Central memory CD8-positive, alpha-beta T cell (primary cell): ENCODE results near the gene UTP18.

Experiments
- ATAC-seq: fragments of 150-1000 bp; cut with Tn5 transposase; replicated peaks from 2 replicates; pipeline ENCODE4 v1.10.0; 2022; ENCODE audit warnings: mild to moderate bottlenecking, moderate FRiP score, moderate number of reproducible peaks; ENCODE audit not compliant: poor library complexity, severe bottlenecking; ENCODE audit errors: extremely low read depth
- DNase-seq, 2 donors: peaks; one replicate each; pipeline ENCODE4 v3.0.0; 2021; ENCODE audit warnings: low spot score in 2 of 2
- H3K27ac Mint-ChIP-seq: one replicate; pipeline ENCODE4 v1.8.0; 2022; ENCODE audit warnings: low read depth, mild to moderate bottlenecking, moderate library complexity, mixed read lengths
- H3K27me3 Mint-ChIP-seq: one replicate; pipeline ENCODE4 v1.8.0; 2022; ENCODE audit warnings: mixed read lengths
- H3K36me3 Mint-ChIP-seq: one replicate; pipeline ENCODE4 v1.8.0; 2022; ENCODE audit warnings: mild to moderate bottlenecking, moderate library complexity, mixed read lengths; ENCODE audit not compliant: insufficient read depth
- H3K4me1 Mint-ChIP-seq: one replicate; pipeline ENCODE4 v1.8.0; 2022; ENCODE audit warnings: mixed read lengths
- H3K4me3 Mint-ChIP-seq: one replicate; pipeline ENCODE4 v1.8.0; 2022; ENCODE audit warnings: mild to moderate bottlenecking, moderate library complexity, mixed read lengths
- H3K9me3 Mint-ChIP-seq: one replicate; pipeline ENCODE4 v1.8.0; 2022; ENCODE audit warnings: mixed read lengths

The UTP18 gene

GRCh38 chr17:51240275-51240674 lies 20.1 kb upstream of the UTP18 start:
- H3K4me3 Mint-ChIP-seq = no peak overlapping the region
- H3K4me1 Mint-ChIP-seq = peaks cover 56% of the 10 kb centered on the region
- ATAC-seq (no peak), DNase-seq (no peak)
- no peaks in the 10 kb centered on the region for H3K9me3 Mint-ChIP-seq
- peak overlapping the region; percentile 5 for H3K27ac Mint-ChIP-seq
- no peaks in the 10 kb centered on the region for H3K27me3 Mint-ChIP-seq
- H3K36me3 Mint-ChIP-seq = peaks cover 8% of the 10 kb centered on the region

DNA sequence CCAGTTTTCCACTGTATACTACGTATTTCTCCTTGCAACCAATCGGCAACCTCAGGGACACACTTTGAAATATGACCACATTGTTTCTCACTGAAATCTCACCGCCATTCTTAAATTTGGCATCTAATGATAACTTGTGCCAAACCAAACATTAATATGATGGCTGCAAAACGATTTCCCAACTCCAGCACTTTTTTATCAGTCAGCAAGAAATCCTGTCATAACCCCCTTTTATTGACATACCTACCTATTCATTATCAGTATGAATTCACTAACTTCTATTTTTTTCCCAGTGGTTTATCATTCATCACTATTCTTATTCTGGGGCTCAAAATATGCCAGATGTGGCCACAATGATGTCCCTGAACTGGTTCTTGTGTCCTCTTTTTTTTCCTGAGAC lies 16.3 kb upstream of the UTP18 start:
- DNase-seq (no peak), ATAC-seq (no peak)
- H3K27me3 Mint-ChIP-seq = no peaks in the 10 kb centered on the region
- H3K4me3 Mint-ChIP-seq = no peak overlapping the region
- peaks cover 33% of the 10 kb centered on the region for H3K4me1 Mint-ChIP-seq
- peak overlapping the region; percentile 7 for H3K27ac Mint-ChIP-seq
- no peaks in the 10 kb centered on the region for H3K9me3 Mint-ChIP-seq
- H3K36me3 Mint-ChIP-seq = peaks cover 11% of the 10 kb centered on the region

DNA sequence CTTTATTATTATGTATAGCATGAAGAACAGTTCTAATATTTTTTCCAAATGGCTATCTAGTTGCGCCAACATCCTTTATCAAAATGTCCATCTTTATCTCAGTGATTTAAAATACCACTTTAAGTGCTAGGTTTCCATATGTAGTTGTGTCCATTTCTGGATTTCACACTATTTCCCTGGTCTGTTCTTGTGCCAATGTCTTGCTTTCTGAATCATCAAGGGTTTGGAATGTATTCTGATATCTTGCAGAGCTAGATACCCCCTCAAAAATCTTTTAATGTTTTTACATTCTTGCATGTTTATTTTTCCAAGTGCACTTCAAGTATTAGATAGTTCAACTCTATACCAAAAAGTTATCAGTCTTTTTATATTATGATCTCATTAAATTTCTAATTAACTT lies 14.8 kb upstream of the UTP18 start:
- Mint-ChIP-seq H3K27me3 (no peaks in the 10 kb centered on the region), H3K4me3 (no peak overlapping the region), H3K36me3 (peaks cover 13% of the 10 kb centered on the region), H3K9me3 (no peaks in the 10 kb centered on the region), H3K27ac (no peak overlapping the region), H3K4me1 (peaks cover 26% of the 10 kb centered on the region)
- DNase-seq (no peak), ATAC-seq (no peak)

- H3K4me3 Mint-ChIP-seq = no peak overlapping the region
- DNase-seq = no peak
Observed at GRCh38 chr17:51250314-51250840, 10.0 kb upstream of the UTP18 start.

DNA sequence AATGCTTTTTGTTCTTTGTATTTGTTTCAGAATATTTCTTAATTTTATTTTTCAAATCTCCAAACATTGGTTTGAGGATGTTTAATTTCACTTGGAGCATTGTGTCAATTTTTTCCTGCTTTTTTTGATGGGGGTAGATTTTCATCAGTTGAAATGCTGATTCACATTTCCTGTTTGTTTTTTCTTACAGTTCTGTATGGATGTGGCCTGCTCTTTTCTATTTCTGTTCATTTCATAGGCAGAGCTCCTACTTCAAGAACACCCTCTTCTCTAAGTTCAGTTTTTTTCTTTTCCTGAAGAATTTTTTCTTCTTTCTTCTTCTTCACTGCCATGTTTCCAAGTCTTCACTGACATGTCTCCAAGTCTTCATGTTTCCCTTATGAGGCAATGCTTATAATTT lies 9.3 kb upstream of the UTP18 start:
- H3K27ac Mint-ChIP-seq = no peak overlapping the region

More at GRCh38 chr17:51250314-51250840, 10.0 kb upstream of the UTP18 start:
- no peak for ATAC-seq
- Mint-ChIP-seq H3K27ac (no peak overlapping the region), H3K27me3 (no peaks in the 10 kb centered on the region), H3K4me1 (peaks cover 5% of the 10 kb centered on the region), H3K9me3 (no peaks in the 10 kb centered on the region), H3K36me3 (peaks cover 19% of the 10 kb centered on the region)

DNA sequence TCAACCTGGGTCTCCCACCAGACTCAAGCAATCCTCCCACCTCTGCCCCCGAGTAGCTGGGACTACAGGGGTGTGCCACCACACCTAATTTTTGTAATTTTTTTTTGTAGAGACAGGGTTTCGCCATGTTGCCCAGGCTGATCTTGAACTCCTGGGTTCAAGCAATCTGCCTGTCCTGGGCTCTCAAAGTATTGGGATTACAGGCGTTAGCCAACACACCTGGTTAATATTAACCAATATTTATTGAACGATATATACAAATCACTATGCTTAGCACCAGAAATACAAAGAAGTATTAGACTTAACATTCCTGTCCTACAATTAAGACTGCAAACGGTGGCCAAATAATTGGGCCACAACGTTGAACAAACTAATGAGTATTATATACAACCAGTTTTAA lies 4.7 kb upstream of the UTP18 start:
- no peaks in the 10 kb centered on the region for H3K27me3 Mint-ChIP-seq
- H3K9me3 Mint-ChIP-seq = no peaks in the 10 kb centered on the region
- peaks cover 36% of the 10 kb centered on the region for H3K4me1 Mint-ChIP-seq
- ATAC-seq = no peak
- no peak overlapping the region for H3K4me3 Mint-ChIP-seq
- H3K36me3 Mint-ChIP-seq = peaks cover 18% of the 10 kb centered on the region
- no peak overlapping the region for H3K27ac Mint-ChIP-seq
- DNase-seq = no peak

More for the DNA sequence above, 9.3 kb upstream of the UTP18 start:
- ATAC-seq (no peak), DNase-seq (no peak)
- H3K9me3 Mint-ChIP-seq = no peaks in the 10 kb centered on the region
- peaks cover 19% of the 10 kb centered on the region for H3K36me3 Mint-ChIP-seq
- H3K27me3 Mint-ChIP-seq = no peaks in the 10 kb centered on the region
- peaks cover 8% of the 10 kb centered on the region for H3K4me1 Mint-ChIP-seq
- no peak overlapping the region for H3K4me3 Mint-ChIP-seq

GRCh38 chr17:51256101-51256500 lies 4.2 kb upstream of the UTP18 start:
- H3K4me1 Mint-ChIP-seq = peaks cover 36% of the 10 kb centered on the region
- no peak for ATAC-seq
- no peaks in the 10 kb centered on the region for H3K27me3 Mint-ChIP-seq
- H3K27ac Mint-ChIP-seq = no peak overlapping the region
- no peak overlapping the region for H3K4me3 Mint-ChIP-seq
- peaks cover 18% of the 10 kb centered on the region for H3K36me3 Mint-ChIP-seq
- no peak for DNase-seq
- no peaks in the 10 kb centered on the region for H3K9me3 Mint-ChIP-seq

DNA sequence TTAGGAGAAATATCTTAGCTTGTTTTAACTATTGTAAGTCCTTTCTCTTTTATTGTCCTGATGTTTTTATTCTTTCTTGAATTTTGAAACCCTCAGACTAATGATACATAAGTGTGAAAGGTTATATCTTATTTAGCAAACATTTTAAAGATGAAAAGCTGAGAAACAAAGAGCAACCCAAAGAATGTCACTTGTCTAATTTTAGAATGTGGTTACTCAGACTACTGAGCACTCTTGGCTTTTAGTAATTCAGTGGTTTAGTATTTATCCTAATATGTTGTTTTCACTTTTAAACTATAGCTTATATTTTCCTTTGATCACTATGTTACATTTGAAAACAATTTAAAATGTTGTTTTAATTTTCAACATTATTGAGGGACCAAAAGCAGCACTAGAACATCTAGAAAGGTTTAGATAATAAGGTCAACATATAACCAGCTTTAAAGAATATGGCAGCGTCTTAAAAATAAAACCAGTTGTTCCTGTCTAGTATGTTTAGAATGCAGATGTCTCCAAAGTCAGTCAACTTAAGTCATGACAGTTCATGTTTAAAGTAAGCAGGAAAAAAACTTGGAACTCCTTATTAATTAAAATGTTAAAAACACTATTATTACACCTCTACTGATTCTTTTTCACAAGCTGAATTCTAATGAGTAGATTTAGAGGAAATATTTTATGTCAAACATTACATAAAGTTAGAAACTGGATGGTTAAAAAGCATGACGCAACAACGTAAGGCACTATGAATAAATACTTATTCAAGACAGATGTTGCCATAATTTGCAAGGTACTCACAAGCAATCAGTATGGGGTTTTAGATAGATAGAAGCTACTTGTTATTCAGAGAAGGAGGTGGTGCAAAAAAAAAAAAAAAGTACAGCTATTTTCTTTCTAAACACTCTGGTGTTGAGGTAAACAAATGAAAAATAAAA lies 2.9 kb upstream of the UTP18 start:
- peak overlapping the region; percentile 90 for H3K4me3 Mint-ChIP-seq
- peak overlapping the region; percentile 44 for H3K27ac Mint-ChIP-seq
- no peak for DNase-seq
- no peaks in the 10 kb centered on the region for H3K9me3 Mint-ChIP-seq
- peaks cover 48% of the 10 kb centered on the region for H3K4me1 Mint-ChIP-seq
- H3K36me3 Mint-ChIP-seq = peaks cover 15% of the 10 kb centered on the region
- no peaks in the 10 kb centered on the region for H3K27me3 Mint-ChIP-seq
- ATAC-seq = no peak

DNA sequence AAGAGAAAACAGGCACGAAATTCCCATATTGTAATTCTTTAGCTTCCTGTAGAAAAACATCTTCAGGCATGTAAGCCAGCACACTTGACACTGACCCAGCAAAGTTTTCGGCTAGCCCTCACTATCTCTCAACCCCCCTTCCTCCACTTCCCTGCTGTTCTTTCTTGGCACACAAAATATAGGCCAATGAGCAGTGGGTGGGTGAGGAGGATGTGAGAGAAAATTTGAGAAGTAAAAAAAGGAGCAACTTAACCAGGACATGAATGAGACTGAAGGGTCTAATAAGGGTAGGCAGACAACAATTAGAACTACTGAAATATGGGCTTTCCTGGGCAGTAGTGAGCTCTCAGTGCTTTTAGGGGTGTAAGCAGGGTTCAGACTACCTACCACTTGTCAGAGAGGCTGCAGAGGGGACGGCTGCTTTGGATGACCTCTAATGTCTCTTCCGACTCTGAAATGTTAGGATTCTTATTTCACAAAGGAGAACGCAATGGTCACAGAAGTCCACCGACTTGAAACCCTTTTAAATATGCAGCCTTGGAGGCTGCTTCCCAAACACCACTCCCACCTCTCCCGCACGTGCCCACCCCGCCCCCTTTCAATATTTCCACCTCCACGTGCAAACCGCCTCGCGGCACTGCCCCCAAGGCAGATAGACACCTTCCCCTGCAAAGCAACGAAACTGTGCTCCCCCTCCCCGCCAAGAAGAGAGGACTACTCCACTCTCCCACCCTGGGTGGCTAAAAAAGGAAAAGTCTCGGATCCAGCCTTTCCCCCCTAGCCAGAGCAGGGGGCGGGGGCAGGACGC lies 1.4 kb upstream of the UTP18 start:
- H3K27me3 Mint-ChIP-seq = no peaks in the 10 kb centered on the region
- peaks cover 55% of the 10 kb centered on the region for H3K4me1 Mint-ChIP-seq
- peak overlapping the region; percentile 90 for H3K4me3 Mint-ChIP-seq
- no peaks in the 10 kb centered on the region for H3K9me3 Mint-ChIP-seq
- ATAC-seq (no peak), DNase-seq (no peak)
- peaks cover 18% of the 10 kb centered on the region for H3K36me3 Mint-ChIP-seq
- H3K27ac Mint-ChIP-seq = peak overlapping the region; percentile 53

- H3K9me3 Mint-ChIP-seq = no peaks in the 10 kb centered on the region
- no peaks in the 10 kb centered on the region for H3K27me3 Mint-ChIP-seq
- peak; percentile 86 to 92 for DNase-seq
- peak within 1 kb of the TSS; percentile 90 for H3K4me3 Mint-ChIP-seq
- H3K36me3 Mint-ChIP-seq = peaks cover 18% of the 10 kb centered on the region
- peak; percentile 89 for ATAC-seq
- peaks cover 61% of the 10 kb centered on the region for H3K4me1 Mint-ChIP-seq
- H3K27ac Mint-ChIP-seq = peak within 1 kb of the TSS; percentile 88
Observed at GRCh38 chr17:51259564-51260236, 646 bp upstream of the UTP18 start, which contains the start of gene MBTD1. TSS of gene MBTD1 (minus strand) at chr17:51260049. CDS start at chr17:51225161, 34,888 bp downstream.

DNA sequence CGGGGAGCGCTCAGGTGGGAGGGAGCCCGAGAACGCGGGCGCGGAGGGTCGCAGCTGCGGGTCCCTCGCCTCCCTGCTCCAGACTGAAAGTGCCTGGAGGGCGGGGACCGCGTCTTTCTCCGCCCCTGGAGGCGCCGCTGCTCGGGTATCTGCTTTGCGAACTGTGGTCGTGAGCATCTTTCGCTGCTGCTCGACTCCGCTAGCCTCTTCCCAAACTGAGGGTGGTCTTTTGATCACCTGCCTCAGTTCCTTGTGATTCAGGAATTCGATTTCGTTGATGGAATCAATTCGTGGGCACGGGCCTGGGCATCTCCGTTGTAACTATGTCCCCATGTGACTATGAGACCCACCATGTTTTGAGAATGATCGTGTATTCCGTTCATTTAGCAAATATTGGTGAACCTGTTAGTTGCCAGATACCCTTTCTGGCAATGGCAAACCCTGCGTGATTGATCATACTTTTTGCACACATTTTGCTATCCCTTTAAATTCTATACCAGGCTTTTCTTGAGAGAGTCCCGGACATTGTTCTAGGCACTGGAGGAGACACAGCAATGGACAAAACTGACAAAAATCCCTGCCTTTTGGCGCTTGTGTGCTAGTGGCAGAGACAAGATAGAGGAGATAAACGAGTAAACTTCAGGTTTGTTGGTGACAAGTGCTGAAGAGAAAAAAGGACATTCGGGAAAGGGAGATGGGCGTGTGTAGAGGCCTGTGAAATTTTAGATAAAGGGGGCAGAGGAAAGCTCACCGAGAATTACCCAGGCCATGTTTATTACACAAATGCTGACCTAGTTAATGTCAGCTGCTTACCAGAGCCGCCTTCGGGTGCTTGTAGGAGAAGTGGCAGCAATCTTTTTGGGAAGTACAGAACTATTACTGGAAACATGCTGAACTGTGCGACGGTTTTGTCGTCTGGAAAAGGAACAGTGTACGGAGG lies 948 bp downstream of the UTP18 start:
- H3K27me3 Mint-ChIP-seq = no peaks in the 10 kb centered on the region
- peak overlapping the region; percentile 90 for H3K4me3 Mint-ChIP-seq
- H3K4me1 Mint-ChIP-seq = peaks cover 64% of the 10 kb centered on the region
- H3K9me3 Mint-ChIP-seq = no peaks in the 10 kb centered on the region
- no peak for ATAC-seq
- H3K36me3 Mint-ChIP-seq = peaks cover 29% of the 10 kb centered on the region
- no peak for DNase-seq
- peak overlapping the region; percentile 72 for H3K27ac Mint-ChIP-seq
